Osteocyte (in vitro differentiated cells): Measurements from ENCODE around the gene HDAC4. TPM values are rescaled to one million over a fixed set of nuclear protein-coding genes. Genes with fewer than 3 reads are reported as not detected.

Experiments used
- DNase-seq: peaks from one replicate; pipeline ENCODE4 v3.0.0; 2021; ENCODE audit warnings: mixed read lengths; ENCODE audit not compliant: unreplicated experiment; ENCODE audit errors: extremely low spot score
- H3K27ac Mint-ChIP-seq: one replicate; pipeline ENCODE4 v1.8.0; 2021; ENCODE audit warnings: mild to moderate bottlenecking, mixed read lengths; ENCODE audit not compliant: unreplicated experiment
- H3K27me3 Mint-ChIP-seq: one replicate; pipeline ENCODE4 v1.8.0; 2021; ENCODE audit warnings: mixed read lengths; ENCODE audit not compliant: unreplicated experiment
- H3K36me3 Mint-ChIP-seq: one replicate; pipeline ENCODE4 v1.8.0; 2021; ENCODE audit warnings: mixed read lengths; ENCODE audit not compliant: unreplicated experiment
- H3K4me1 Mint-ChIP-seq: one replicate; pipeline ENCODE4 v1.8.0; 2021; ENCODE audit warnings: mixed read lengths; ENCODE audit not compliant: unreplicated experiment
- H3K4me3 Mint-ChIP-seq: one replicate; pipeline ENCODE4 v1.8.0; 2021; ENCODE audit warnings: mild to moderate bottlenecking, moderate library complexity, mixed read lengths; ENCODE audit not compliant: unreplicated experiment
- H3K9me3 Mint-ChIP-seq: one replicate; pipeline ENCODE4 v1.8.0; 2021; ENCODE audit warnings: mixed read lengths; ENCODE audit not compliant: unreplicated experiment
- CTCF ChIP-seq: fragments of 200-600 bp; sonication (generic); IDR thresholded peaks from 2 replicates; pipeline ENCODE4 v1.5.0; 2021; ENCODE audit warnings: antibody characterized with exemption, mild to moderate bottlenecking, moderate library complexity
- total RNA-seq: library from RNA; stranded (reverse); gene quantifications from 2 replicates; pipeline ENCODE4 v1.2.1, GENCODE V29; 2021

HDAC4 gene
- total RNA-seq, 1 donor from 2014 or later: 30.3 TPM

GRCh38 chr2:239120664-239121063 lies 280.2 kb downstream of the HDAC4 start:
- peaks cover 15% of the 10 kb centered on the region for H3K36me3 Mint-ChIP-seq
- no peak for TF ChIP-seq CTCF
- H3K27me3 Mint-ChIP-seq: no peaks in the 10 kb centered on the region
- no peaks in the 10 kb centered on the region for H3K4me1 Mint-ChIP-seq
- no peaks in the 10 kb centered on the region for H3K9me3 Mint-ChIP-seq
- no peak for DNase-seq
- H3K27ac Mint-ChIP-seq: no peak overlapping the region
- H3K4me3 Mint-ChIP-seq: no peak overlapping the region

- no peaks in the 10 kb centered on the region for H3K27me3 Mint-ChIP-seq
- no peak overlapping the region for H3K27ac Mint-ChIP-seq
- H3K4me3 Mint-ChIP-seq: no peak overlapping the region
- no peak for DNase-seq
- TF ChIP-seq CTCF: no peak
- peaks cover 4% of the 10 kb centered on the region for H3K36me3 Mint-ChIP-seq
- no peaks in the 10 kb centered on the region for H3K4me1 Mint-ChIP-seq
- H3K9me3 Mint-ChIP-seq: no peaks in the 10 kb centered on the region
These were observed 281.3 kb downstream of the HDAC4 start for GRCh38 chr2:239119346-239120126.

- no peak overlapping the region for H3K27ac Mint-ChIP-seq
- no peak for DNase-seq
- no peaks in the 10 kb centered on the region for H3K27me3 Mint-ChIP-seq
- no peaks in the 10 kb centered on the region for H3K9me3 Mint-ChIP-seq
- H3K4me1 Mint-ChIP-seq: no peaks in the 10 kb centered on the region
- H3K36me3 Mint-ChIP-seq: peaks cover 2% of the 10 kb centered on the region
- TF ChIP-seq CTCF: no peak
- no peak overlapping the region for H3K4me3 Mint-ChIP-seq
These were observed 282.1 kb downstream of the HDAC4 start for GRCh38 chr2:239118675-239119211.

DNA sequence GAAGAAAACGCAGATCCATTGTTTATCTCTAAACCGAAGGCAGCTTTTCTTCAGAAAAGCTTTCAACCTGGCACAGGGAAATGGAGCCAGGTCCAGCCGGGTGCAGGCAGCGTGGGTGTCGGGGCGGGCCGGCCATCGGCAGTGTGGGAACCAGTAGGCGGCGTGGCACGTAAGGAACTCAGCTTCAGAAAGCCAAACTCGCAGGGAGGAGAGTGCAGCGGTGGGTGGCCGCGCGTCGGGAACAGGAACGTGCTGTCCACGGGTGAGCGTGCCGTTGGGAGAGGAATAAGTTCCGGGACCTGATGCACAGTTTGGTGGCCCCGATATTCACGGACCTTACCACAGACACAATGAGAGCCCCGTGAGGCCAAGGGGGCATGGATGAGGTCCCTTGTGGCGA lies 282.6 kb downstream of the HDAC4 start:
- TF ChIP-seq CTCF: no peak
- H3K36me3 Mint-ChIP-seq: peaks cover 2% of the 10 kb centered on the region
- no peaks in the 10 kb centered on the region for H3K4me1 Mint-ChIP-seq
- no peak overlapping the region for H3K4me3 Mint-ChIP-seq
- H3K27me3 Mint-ChIP-seq: no peaks in the 10 kb centered on the region
- DNase-seq: no peak
- H3K27ac Mint-ChIP-seq: no peak overlapping the region
- no peaks in the 10 kb centered on the region for H3K9me3 Mint-ChIP-seq

GRCh38 chr2:239117831-239118230 lies 283.0 kb downstream of the HDAC4 start:
- peaks cover 2% of the 10 kb centered on the region for H3K36me3 Mint-ChIP-seq
- H3K4me3 Mint-ChIP-seq: no peak overlapping the region
- H3K27ac Mint-ChIP-seq: no peak overlapping the region
- H3K4me1 Mint-ChIP-seq: no peaks in the 10 kb centered on the region
- no peak for TF ChIP-seq CTCF
- no peaks in the 10 kb centered on the region for H3K9me3 Mint-ChIP-seq
- no peak for DNase-seq
- no peaks in the 10 kb centered on the region for H3K27me3 Mint-ChIP-seq
